ENCODE data around the gene CTR9.

CTR9 gene

DNA sequence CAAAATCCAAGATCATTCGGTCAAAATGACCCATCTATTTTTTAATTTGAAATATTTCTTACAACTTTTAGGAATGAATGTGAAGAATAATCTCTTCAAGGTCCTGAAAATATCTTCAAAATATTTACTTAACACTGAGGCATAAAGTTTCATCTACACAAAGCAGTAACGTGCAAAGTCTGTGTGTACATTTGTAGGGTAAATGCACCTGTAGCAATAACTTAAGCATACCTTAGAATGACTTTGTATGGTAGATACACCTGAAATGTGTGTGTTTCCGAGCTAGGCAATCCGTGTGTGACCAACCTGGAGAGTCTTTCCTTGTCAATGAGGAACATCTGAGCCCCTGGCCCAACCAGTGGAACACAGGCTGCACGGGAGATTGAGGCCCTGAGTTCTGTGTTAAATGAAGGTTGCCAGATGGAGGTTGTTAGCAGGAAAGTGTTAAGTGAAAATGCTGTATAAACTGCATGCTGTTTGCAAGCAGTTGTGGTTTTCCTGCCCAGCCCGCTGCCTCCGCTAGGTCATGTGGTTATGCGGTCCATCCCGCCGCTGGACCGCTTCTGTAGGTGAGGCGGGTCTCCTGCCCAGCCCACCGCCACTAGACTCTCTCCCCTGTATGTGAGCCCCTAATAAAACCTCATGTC is 7.6 kb upstream of the CTR9 start:
- DNase-seq: no peak

- no peak for DNase-seq
Measured at GRCh38 chr11:10744206-10744605, 6.8 kb upstream of the CTR9 start.

- DNase-seq: no peak
Measured at GRCh38 chr11:10746871-10747270, 4.2 kb upstream of the CTR9 start.

GRCh38 chr11:10747733-10748132 is 3.3 kb upstream of the CTR9 start:
- DNase-seq: no peak

DNA sequence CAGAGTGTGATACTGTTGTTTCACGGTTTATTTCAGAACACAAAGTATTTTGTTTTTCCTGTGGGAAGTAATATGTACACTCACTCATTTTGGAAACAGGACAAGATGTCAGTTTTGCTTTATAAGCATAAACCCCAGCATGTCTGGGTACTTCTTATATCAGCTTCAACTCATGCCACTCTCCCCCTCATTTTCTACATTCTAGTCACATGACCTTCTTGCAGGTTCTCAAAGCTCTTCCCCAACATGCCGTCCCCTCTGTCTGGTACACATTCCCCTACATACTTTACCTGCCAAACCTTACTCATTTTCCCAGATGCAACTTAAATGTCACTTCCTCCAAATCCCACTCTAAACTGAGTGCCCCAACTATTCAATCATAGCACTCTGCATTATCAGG is 1.6 kb upstream of the CTR9 start:
- no peak for DNase-seq

GRCh38 chr11:10751581-10751940 is 515 bp downstream of the CTR9 start:
- DNase-seq: no peak

DNA sequence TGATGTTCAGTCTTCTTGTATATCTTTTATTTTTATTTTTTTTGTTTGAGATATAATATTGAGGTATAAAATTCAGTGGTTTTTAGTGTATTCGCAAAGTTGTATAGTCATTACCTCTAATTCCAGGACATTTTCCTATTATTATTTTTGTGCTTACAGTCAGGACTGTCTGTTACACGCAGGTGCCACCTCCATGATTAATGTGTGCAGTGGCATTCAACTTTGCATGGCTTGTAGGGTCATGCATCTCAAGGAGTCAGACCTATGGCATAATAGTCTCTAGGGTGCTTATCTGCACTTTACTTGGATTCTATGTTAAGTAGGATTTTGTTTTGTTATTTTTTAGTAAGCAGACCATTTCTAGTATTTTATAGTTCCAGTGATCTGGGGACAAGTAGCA is 1.0 kb downstream of the CTR9 start:
- no peak for DNase-seq

DNA sequence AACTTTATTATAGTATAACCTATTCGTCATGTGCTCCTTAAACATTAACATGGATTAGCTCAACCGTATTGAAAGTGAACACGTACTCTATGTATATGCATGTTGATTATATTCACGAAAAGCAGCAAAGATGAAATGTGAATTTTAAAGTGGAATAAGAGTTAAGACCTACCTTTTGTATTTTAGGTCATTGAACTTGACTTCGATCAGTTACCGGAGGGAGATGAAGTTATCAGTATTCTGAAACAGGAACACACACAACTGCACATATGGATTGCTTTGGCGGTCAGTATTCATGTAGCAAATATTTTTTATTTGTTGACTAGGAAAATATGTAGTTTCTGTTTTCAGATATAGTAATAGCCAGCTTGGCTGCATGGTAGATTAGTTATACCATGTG is 1.4 kb downstream of the CTR9 start:
- DNase-seq: no peak

DNA sequence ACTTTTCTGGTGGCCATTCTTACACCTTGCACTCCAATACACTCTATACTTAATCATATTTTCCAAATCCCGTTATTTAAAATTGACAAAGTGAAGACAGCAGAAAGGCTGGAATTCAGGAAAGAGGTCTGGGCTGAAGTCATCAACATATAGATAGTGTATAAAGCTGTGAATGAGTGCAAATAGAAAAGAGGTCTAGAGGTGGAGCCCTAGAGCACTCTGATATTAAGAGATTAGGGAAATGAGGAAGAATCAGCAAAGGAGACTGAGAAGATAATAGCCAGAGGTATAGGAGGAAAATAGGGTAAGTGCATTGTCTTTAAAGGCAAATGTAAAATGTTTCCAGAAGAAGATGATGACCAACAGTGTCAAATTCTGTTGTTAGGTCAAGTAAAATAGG is 7.9 kb downstream of the CTR9 start:
- no peak for DNase-seq

DNA sequence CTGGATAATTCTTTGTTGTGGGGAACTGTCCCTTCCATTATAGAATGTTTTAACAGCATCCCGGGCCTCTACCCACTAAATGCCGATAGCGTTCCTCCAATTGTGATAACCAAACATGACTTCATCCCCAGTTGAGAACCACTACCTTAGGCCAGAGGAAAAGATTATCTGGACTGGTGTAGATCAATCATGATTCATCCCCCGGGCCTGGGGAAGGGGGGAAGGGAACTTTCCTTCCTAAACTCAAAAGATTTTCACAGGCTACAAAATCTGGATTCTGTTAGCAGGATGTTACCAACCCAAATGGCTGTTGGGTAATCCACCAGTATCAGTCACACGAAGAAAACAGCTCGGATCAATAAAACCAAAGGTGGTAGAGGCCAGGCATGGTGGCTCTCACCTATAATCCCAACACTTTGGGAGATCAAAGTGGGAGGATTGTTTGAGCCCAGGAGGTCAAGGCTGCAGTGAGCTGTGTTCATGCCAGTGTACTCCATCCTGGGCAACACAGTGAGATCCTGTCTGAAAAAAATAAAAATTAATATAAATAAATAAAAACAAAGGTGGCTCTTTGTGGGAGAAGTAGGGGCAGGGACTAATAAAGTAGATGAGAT is 10.1 kb downstream of the CTR9 start:
- DNase-seq: no peak

DNA sequence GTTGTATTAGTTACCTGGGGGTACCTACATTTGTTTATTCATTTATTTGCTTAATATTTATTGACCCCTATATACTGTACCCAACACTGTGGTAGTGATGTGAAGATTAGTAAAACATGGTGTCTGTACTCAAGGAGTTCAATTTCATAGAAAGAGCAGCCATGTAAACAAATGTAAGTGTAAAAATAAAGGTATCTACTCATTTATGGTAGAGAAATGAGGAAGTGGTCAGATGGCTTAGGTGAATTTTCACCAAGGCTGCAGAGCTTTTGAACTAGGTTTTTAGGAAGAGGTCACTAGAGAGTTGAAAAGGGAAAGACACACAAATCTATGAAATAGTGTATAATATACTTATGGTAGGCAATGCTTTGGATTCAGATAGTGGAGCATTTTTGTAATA is 11.1 kb downstream of the CTR9 start:
- no peak for DNase-seq

GRCh38 chr11:10762913-10763421 is 11.9 kb downstream of the CTR9 start:
- DNase-seq: no peak

DNA sequence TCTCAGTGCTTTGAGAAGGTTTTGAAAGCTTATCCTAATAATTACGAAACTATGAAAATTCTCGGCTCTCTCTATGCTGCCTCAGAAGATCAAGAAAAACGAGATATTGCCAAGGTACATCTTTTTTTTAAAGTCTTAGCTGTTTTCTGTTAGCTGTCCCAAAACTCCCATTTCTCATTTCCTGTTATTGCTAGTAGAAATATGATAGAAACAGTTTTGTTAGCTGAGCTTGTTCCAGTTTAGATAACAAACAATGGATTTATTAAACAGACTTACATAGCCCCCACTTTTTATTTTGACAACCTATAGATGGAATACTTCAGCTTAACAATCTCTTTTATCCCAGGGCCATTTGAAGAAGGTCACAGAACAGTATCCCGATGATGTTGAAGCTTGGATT is 12.7 kb downstream of the CTR9 start:
- DNase-seq: no peak

GRCh38 chr11:10764412-10764811 is 13.4 kb downstream of the CTR9 start:
- DNase-seq: no peak

- DNase-seq: no peak
Measured at GRCh38 chr11:10770626-10771254, 19.7 kb downstream of the CTR9 start.

DNA sequence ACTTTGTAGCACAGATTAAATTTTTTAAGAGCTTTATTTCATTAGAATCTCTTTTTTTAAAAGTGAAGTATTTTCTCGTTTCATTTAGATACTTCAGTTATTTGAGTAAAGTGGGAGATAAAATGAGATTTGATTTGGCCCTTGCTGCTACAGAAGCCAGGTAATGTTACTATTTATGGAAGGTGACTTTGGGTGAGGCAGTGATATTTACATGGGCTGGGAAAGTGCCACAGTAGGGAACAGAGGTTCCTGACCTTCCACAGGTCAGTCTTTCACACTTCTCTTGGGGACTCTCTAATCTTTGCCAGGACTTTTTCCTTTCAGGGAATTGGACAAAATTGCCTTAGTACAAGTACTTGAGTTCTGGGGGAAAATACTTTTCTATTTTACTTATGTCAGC is 20.4 kb downstream of the CTR9 start:
- DNase-seq: no peak

DNA sequence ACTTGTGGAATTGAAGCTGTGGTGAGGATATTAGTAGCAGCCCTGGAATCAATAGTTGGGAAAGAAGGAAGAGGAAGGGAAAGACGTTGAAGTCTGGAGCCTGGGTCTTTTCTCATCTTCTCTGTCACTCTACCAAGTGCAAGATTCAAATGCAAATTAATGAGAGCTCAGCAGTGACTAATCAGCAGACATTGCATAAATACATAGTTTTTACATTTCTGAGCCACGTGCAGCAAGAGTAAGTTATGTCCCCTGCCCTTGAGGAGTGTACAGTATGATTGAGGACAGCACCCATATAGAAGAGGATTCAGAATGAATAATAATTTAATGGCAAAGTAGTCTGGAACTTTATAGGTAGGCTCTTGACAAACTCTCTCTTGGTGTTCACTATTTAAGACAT is 23.8 kb downstream of the CTR9 start:
- DNase-seq: no peak

- DNase-seq: no peak
Measured at GRCh38 chr11:10777393-10777793, 26.3 kb downstream of the CTR9 start.

DNA sequence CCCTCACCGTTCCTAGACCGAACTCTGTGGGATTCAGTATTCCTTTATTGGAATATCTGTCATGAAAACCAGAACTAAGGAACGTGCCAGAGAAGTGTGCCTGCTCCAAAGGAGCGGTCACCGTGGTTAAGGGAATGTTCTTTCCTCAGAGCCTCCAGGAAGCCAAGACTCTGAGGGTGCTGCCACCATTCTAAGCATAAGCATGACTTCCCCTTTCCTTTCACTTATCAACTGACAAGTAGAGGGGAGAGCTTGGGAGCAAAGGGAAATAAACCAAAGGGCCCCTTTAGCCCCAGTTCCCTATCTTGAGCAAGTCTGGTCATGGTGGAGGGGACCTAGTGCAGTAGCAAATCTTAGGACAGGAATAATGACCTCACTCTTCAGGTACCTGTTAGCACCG is 26.8 kb downstream of the CTR9 start:
- DNase-seq: no peak

- no peak for DNase-seq
Measured at GRCh38 chr11:10778217-10778970, 27.3 kb downstream of the CTR9 start.

DNA sequence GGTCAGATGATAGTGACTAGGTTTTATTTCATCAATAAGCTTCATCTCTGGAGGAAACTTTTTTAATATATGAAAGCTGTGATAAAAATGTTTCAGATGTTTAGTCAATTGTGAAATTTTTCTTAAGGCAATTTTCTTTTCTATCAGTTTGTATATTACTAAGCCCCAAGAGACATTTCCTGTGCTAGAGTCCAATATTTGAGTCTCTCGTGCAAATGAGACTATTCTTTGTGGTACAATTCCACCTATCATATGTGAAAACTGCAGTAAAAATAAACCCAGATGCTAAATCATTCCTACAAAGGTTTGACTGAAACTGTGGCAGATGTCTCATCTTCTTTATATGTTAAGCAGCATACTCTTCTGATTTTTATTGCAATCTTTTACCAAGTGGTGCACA is 28.0 kb downstream of the CTR9 start:
- no peak for DNase-seq

- DNase-seq: no peak
Measured at GRCh38 chr11:10780040-10780439, 29.0 kb downstream of the CTR9 start.

- no peak for DNase-seq
Measured at GRCh38 chr11:10784232-10785145, 33.4 kb downstream of the CTR9 start.

All from amniotic stem cell (primary cell).